Large intestine (tissue), 3 donors: ENCODE data around the gene PDIA6. TPM values are rescaled to one million over a fixed set of nuclear protein-coding genes. Genes with fewer than 3 reads are reported as not detected.
"Not testable (repeated sequence)": the region's sequence is repeated elsewhere in the genome, so short reads cannot be mapped to it uniquely, and the experiment has no call there.

ENCODE experiments used
- DNase-seq, 2 donors: peaks; one replicate each; pipeline versions ENCODE4 v3.0.0 to v3.0.0-alpha.2; 2013
- H3K27ac ChIP-seq: one replicate; pipeline ENCODE4 v1.5.1; 2013; ENCODE audit warnings: low read length
- H3K27me3 ChIP-seq: 2 replicates; pipeline ENCODE4 v1.6.1; 2013; ENCODE audit warnings: low read length; ENCODE audit not compliant: control insufficient read depth, insufficient read depth
- H3K36me3 ChIP-seq: 2 replicates; pipeline ENCODE4 v1.6.1; 2013; ENCODE audit warnings: low read length; ENCODE audit not compliant: control insufficient read depth, insufficient read depth
- H3K4me1 ChIP-seq: one replicate; pipeline ENCODE4 v1.6.1; 2013; ENCODE audit warnings: low read length; ENCODE audit not compliant: control insufficient read depth, insufficient read depth
- H3K4me3 ChIP-seq: one replicate; pipeline ENCODE4 v1.5.1; 2013; ENCODE audit warnings: low read length
- H3K9me3 ChIP-seq: one replicate; pipeline ENCODE4 v1.6.1; 2013; ENCODE audit warnings: mild to moderate bottlenecking, low read depth, low read length, moderate library complexity; ENCODE audit not compliant: control insufficient read depth
- WGBS: methylation state at CpG from one replicate; pipeline ENCODE4 v1.1.5; 2013; ENCODE audit warnings: low lambda C conversion rate; ENCODE audit not compliant: insufficient coverage; 5-methylcytosine and 5-hydroxymethylcytosine counted together
- polyA plus RNA-seq: library from polyadenylated mRNA; unstranded; fragments of 120-200 nt; gene quantifications from one replicate; pipeline ENCODE4 v1.2.1, GENCODE V29; 2013

The PDIA6 gene
- polyA plus RNA-seq, 1 donor, result 258 TPM

GRCh38 chr2:10811517-10811916 lies 1.1 kb downstream of the PDIA6 start:
- WGBS, result no CpG with 5 or more reads among the region's 14 CpGs
- DNase-seq, result peak in 1 of 2 donors; percentile 33

GRCh38 chr2:10810202-10811161 lies 2.1 kb downstream of the PDIA6 start:
- Histone ChIP-seq H3K4me3 (no peak overlapping the region), H3K27ac (no peak overlapping the region), H3K9me3 (no peaks in the 10 kb centered on the region), H3K36me3 (no peaks in the 10 kb centered on the region), H3K27me3 (no peaks in the 10 kb centered on the region), H3K4me1 (peaks cover 15% of the 10 kb centered on the region)
- DNase-seq, result peak in 1 of 2 donors; percentile 32
- WGBS, result 39% methylated on average over 5 of the region's 8 CpGs

More at GRCh38 chr2:10811517-10811916, 1.1 kb downstream of the PDIA6 start:
- Histone ChIP-seq H3K27me3 (no peaks in the 10 kb centered on the region), H3K4me3 (peak overlapping the region; percentile 79), H3K9me3 (no peaks in the 10 kb centered on the region), H3K36me3 (no peaks in the 10 kb centered on the region), H3K4me1 (peaks cover 15% of the 10 kb centered on the region), H3K27ac (peak overlapping the region; percentile 67)

DNA sequence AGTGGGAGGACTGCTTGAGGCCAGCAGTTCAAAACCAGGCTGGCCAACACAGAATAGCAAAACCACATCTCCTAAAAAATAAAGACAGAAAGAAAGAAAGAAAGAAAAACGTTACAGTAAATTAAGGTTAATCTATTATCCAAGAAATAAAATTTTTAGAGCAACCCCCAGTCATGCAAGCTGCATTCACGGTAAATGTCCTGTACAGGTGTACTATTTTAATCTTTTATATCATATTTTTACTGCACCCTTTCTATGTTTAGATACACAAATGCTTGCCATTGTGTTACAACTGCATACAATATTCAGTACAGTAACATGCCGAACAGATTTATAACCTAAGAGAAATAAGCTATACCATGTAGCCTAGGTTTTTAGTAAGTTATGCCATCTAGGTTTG lies 6.0 kb downstream of the PDIA6 start:
- no peak for DNase-seq
- no peak overlapping the region for H3K27ac ChIP-seq
- no peaks in the 10 kb centered on the region for H3K27me3 ChIP-seq
- H3K4me3 ChIP-seq, result no peak overlapping the region
- peaks cover 2% of the 10 kb centered on the region for H3K36me3 ChIP-seq
- WGBS, result no CpG with 5 or more reads among the region's 3 CpGs
- no peaks in the 10 kb centered on the region for H3K9me3 ChIP-seq
- H3K4me1 ChIP-seq, result peaks cover 8% of the 10 kb centered on the region

DNA sequence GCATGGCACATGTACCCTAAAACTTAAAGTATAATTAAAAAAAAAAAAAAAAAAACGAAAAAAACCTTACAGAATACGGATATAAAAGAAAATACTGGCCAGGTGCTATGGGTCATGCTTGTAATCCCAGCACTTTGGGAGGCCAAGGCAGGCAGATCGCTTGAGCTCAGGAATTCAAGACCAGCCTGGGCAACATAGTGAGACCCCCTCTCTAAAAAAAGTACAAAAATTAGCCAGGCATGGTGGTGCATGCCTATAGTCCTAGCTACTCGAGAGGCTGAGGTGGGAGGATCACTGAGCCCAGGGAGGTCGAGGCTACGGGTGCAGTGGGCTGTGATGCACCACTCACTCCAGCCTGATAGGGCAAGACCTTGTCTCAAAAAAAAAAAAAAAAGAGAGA lies 6.6 kb downstream of the PDIA6 start:
- H3K27ac ChIP-seq, H3K36me3 ChIP-seq, H3K27me3 ChIP-seq, H3K9me3 ChIP-seq, DNase-seq, H3K4me3 ChIP-seq: not testable (repeated sequence)
- peaks cover 13% of the 10 kb centered on the region for H3K4me1 ChIP-seq
- WGBS, result 90% methylated on average over 2 of the region's 6 CpGs

GRCh38 chr2:10802657-10803056 lies 9.9 kb downstream of the PDIA6 start:
- whole genome bisulfite sequencing, result 80% methylated on average over 3 of the region's 8 CpGs
- Histone ChIP-seq H3K9me3 (no peaks in the 10 kb centered on the region), H3K36me3 (peaks cover 25% of the 10 kb centered on the region)

DNA sequence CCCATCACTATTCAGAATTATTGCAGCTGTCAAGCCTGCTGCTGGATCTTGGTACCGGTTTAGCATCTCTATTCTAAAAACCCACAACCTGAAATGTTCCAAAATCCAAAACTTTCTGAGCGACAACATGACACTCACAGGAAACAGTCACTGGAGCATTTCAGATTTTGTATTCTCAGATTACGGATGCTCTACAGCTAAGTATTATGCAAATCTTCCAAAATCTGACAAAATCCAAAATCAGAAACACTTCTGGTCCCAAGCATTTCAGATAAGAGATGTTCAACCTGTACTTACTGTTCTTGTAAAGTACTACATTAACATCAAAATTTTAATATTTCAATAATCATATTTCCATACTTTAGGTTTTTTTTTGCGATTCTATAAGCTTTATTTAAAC lies 12.4 kb downstream of the PDIA6 start:
- Histone ChIP-seq H3K27me3 (no peaks in the 10 kb centered on the region), H3K36me3 (peaks cover 46% of the 10 kb centered on the region), H3K4me1 (peaks cover 7% of the 10 kb centered on the region), H3K27ac (no peak overlapping the region), H3K9me3 (no peaks in the 10 kb centered on the region), H3K4me3 (no peak overlapping the region)
- 100% methylated on average over 1 of the region's 4 CpGs for WGBS
- no peak for DNase-seq

More at GRCh38 chr2:10802657-10803056, 9.9 kb downstream of the PDIA6 start:
- H3K4me1 ChIP-seq, result peaks cover 7% of the 10 kb centered on the region
- H3K27ac ChIP-seq, result no peak overlapping the region
- H3K4me3 ChIP-seq, result no peak overlapping the region
- no peak for DNase-seq
- no peaks in the 10 kb centered on the region for H3K27me3 ChIP-seq

DNA sequence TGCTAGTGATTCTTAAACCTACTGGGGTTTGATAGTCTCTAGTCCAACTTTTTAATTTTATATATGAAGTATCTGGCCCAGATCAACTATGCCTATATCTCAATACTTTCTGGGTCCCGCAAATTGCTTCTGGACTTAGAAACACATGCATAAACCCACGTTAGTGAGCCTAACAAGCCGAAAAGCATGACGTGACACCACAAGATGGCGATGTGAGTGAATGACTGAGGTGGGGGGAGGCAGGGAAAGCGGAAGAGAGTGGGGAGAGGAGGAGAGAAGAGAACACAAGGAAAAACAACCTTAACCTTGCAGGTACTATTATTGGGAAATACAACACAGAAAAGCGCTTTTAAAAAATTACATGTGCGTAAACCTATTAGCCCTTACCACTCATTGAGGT lies 13.8 kb downstream of the PDIA6 start:
- peaks cover 7% of the 10 kb centered on the region for H3K4me1 ChIP-seq
- DNase-seq, result no peak
- no peaks in the 10 kb centered on the region for H3K27me3 ChIP-seq
- WGBS, result 96% methylated on average over 5 of the region's 8 CpGs
- no peak overlapping the region for H3K27ac ChIP-seq
- H3K4me3 ChIP-seq, result no peak overlapping the region
- H3K9me3 ChIP-seq, result no peaks in the 10 kb centered on the region
- H3K36me3 ChIP-seq, result peaks cover 55% of the 10 kb centered on the region

DNA sequence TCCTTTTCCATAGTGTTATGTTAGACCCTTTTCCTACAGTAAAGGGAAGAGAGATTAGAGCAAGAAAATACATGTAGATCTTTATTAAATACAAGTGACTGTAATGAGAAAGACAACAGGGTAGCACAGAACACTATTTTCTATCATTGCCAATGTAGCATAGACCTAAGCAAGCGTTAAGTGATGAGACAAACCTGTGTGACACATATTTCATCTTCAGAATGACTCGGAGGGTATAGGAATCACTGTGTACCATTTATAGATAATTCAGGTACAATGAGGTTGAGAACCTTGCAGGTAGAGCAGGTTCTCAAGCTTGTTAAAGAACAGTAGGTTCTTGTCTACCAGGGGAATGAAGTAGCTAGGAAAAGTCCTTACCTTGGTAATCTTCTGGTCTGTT lies 15.9 kb downstream of the PDIA6 start:
- Histone ChIP-seq H3K27ac (no peak overlapping the region), H3K4me1 (peaks cover 7% of the 10 kb centered on the region), H3K27me3 (no peaks in the 10 kb centered on the region), H3K4me3 (no peak overlapping the region), H3K9me3 (no peaks in the 10 kb centered on the region), H3K36me3 (peaks cover 72% of the 10 kb centered on the region)
- no CpG with 5 or more reads among the region's 2 CpGs for WGBS
- no peak for DNase-seq

DNA sequence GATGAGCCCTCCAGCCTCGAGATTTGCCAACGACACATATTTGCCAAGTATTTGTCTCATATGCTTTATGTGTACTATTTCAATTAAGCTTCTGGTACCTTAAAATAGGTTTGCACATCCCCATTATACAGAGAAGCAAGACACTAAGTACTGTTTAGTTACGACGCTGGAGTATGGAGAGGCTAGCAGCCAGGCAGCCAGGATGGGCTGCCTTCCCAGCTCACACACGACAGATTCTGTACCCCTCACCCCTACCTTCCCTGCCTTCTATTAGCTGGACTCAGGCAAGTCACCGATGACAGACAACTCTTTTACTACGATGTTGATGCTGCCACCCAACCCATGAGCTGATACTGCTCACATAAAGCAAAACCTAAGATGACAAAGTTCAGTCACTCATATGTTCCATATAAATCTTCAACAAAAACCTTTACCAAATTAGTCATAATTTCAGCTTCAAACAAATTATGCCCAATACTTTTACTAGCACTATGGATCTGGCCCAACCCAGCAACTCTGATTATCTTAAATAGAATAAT lies 17.0 kb downstream of the PDIA6 start:
- Histone ChIP-seq H3K4me3 (no peak overlapping the region), H3K27ac (no peak overlapping the region), H3K36me3 (peaks cover 72% of the 10 kb centered on the region), H3K4me1 (no peaks in the 10 kb centered on the region), H3K9me3 (no peaks in the 10 kb centered on the region), H3K27me3 (no peaks in the 10 kb centered on the region)
- no CpG with 5 or more reads among the region's 7 CpGs for WGBS
- no peak for DNase-seq

GRCh38 chr2:10794876-10795275 lies 17.7 kb downstream of the PDIA6 start:
- no peak overlapping the region for H3K27ac ChIP-seq
- no peaks in the 10 kb centered on the region for H3K9me3 ChIP-seq
- no peaks in the 10 kb centered on the region for H3K27me3 ChIP-seq
- H3K4me1 ChIP-seq, result no peaks in the 10 kb centered on the region
- H3K4me3 ChIP-seq, result no peak overlapping the region
- WGBS, result 17% methylated on average over 1 of the region's 5 CpGs
- H3K36me3 ChIP-seq, result peaks cover 78% of the 10 kb centered on the region
- peak in 1 of 2 donors; percentile 28 for DNase-seq
